GM04503 (cell line): Measurements from ENCODE around the gene AQP3.
"Not testable (repeated sequence)": the region's sequence is repeated elsewhere in the genome, so short reads cannot be mapped to it uniquely, and the experiment has no call there.

Experiments used
- DNase-seq: peaks from one replicate; pipeline ENCODE4 v3.0.0-alpha.2; 2012; ENCODE audit warnings: low read depth

AQP3 gene

DNA sequence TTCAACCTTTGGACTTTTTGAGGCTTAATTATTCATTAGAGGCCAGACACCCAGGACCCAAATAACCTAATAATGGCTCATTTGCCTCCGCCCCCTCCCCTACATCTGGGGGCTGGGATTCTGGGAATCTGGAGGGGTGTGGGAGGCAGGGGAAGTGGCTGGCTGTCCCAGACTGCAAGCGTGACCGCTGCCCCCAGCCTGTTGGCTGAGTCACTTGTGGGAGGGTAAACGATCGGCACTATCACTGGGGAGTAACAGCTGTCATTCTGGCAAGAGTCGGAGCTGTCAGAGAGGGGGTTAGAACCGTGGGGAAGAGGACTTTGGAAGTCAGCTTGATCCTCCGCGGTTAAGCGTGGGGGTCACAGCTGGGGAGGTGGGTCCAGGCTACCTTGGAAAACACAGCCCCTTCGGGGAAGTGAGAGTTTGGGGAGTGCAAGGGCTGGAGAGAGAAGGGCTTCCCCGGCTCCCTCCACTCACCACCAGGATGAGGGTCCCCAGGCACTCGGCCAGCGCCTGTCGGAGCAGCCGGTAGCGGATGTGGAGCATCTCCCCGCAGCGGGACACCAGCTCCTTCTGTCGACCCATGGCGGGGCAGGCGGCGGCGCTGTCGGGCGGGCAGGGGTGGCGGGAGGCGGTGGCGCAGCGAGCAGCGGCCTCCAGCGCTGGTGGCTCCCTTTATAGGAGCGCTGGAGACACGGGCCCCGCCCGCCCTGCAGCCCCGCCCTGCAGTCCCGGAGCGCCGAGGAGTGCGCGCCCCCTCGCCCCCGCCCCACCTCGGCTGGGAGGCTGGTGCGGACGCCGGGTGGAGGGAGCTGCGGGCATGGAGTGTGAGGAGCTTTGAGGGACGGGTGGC is at the start of gene AQP3:
TSS of gene AQP3 (minus strand) at position 648 of the 853 bp plus-strand sequence. CDS start at position 585, 63 bp downstream.
- no peak for DNase-seq

DNA sequence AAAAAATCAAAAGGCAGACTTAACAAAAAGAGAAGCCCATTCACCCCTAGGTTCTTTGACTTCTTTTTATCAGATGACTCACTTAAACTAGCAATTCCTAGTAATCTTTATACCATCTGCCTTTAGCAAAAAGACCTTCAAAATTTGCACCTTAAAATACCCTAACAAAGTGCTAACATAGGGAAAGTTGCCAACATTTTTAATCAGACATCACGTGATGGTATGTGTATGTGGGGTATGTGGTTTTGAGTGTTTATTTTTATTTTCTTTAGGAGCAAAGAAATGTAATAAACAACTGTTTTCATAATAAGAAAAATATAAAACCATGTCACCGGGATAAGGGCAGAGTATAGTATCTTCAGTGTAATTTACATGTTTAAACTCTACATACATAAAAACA is 46.4 kb upstream of the AQP3 start:
- DNase-seq, result not testable (repeated sequence)

DNA sequence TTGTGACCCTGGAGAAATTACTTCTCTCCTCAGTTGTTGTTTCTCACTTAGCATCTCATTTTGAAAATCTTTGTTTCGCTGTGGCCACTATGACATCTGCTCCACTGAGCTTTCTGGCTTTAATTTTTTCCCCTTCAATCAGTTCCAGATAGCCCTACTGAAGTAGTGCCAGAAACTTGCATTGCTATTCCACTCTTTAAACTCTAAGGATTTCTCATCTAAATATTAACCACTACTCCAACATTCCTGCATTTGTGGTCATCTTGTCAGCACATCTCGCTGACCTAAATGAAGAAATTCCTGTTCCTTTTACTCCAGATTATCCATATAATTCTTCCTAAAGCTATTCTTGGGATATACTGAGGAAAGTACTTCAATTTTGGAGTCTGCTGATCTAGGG is 41.7 kb upstream of the AQP3 start:
- peak; percentile 42 for DNase-seq

DNA sequence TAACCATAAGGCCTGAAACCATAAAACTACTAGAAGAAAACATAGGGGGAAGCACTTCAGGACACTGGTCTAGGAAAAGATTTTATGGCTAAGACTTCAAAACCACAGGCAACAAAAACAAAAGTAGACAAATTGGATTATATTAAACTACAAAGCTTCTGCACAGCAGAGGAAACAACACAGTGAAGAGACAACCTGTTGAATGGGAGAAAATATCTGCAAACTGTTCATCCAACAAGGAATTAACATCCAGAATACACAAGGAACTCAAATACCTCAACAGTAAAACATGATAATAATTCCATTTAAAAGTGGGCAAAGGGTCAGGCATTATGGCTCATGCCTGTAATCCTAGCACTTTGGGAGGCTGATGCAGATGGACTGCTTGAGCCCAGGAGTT is 37.9 kb upstream of the AQP3 start:
- DNase-seq, result not testable (repeated sequence)

DNA sequence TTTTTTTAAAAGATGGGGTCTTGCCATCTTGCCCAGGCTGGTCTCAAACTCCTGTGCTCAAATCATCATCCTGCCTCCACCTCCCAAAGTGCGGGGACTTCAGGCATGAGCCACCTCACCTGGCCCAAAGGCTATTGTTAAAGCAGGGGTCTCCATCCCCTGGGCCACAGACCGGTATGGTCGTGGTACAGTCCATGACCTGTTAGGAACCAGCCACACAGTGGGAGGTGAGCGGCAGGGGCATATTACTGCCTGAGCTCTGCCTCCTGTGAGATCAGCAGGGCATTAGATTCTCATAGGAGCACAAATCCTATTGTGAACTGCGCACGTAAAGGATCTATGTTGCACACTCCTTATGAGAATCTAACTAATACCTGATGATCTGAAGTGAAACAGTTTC is 33.6 kb upstream of the AQP3 start:
- DNase-seq, result no peak

DNA sequence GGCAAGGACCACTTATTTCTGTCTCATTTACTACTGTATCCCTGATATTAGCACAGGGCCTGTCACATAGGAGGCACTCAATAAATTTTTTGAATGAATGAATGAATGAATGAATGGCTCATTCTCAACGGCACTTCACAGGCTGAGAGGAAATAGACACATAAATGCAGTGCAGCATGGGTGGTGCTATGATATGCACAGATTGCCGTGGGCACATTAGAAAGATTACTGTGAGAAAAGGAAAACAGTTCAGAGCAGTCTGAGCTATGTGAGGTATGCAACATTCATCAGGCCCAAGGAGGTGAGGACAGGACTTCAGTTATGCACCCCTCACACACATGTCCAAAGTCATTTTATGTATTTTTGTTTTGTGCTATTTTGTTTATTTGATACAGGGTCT is 32.7 kb upstream of the AQP3 start:
- DNase-seq, result no peak

DNA sequence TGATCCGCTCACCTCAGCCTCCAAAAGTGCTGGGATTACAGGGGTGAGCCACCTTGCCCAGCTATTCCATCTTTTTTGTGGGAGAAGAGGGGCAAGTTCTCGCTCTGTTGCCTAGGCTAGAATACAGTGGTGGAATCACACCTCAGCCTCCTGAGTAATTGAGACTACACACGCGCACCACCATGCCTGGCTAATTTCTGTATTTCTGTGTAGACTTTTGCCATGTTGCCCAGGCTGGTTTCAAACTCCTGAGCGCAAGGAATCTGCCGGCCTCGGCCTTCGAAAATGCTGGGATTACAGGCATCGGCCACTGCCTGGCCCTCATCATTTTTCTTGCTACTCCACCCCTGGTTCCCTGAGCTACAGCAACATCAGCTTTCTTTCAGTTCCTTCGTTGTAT is 29.1 kb upstream of the AQP3 start:
- no peak for DNase-seq

DNA sequence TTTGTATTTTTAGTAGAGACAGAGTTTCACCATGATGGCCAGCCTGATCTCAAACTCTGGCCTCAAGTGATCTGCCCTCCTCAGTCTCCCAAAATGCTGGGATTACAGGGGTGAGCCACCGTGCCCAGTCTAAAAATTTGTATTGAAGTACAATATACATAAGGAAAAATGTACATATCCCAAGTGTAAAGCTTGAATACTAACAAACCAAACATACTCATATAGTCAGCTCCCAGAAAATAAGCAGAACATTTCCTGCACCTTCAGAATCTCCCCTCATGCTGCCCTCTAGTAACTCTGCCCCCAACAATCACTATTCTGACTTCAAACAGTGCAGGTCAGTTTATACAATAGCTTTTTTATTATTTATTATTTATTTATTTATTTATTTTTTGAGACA is 28.0 kb upstream of the AQP3 start:
- no peak for DNase-seq

DNA sequence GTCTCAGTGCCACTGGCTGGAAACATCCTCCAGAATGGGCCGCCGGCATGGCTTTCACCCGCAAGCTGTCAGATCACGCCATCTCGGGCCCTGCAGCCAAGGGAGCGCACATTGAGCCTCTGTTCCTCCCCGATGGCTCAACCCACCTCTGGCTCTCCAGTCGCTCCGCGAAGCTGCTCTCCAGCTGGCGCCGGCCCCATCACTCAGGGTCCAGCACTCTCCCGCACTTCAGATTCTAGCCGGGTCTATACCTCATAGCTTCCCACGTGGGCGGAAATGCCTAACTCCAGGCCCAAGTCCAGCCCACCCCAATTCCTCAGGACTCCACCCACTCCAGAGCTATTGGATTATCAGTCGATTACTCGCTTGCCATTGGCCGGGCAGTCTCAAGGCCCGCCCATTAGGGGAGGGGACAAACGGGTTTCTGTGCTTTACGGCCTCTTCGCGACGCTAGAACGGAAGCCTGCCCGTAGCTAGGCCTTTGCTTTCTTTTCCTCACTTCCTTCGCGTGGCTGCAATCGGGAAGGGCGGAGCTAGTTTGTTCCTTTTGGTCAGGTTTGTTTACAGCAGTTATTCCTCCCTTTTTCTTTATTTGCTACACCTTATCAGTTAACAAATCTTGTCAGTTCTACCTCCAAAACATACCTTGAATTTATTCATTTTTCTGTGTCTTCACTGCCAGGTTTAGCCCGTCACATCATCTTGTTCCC is 26.4 kb upstream of the AQP3 start, which contains the start of gene NOL6:
TSS of gene NOL6 (minus strand) at position 282 of the 710 bp plus-strand sequence. CDS start at position 200, 82 bp downstream.
- DNase-seq, result peak; percentile 96

DNA sequence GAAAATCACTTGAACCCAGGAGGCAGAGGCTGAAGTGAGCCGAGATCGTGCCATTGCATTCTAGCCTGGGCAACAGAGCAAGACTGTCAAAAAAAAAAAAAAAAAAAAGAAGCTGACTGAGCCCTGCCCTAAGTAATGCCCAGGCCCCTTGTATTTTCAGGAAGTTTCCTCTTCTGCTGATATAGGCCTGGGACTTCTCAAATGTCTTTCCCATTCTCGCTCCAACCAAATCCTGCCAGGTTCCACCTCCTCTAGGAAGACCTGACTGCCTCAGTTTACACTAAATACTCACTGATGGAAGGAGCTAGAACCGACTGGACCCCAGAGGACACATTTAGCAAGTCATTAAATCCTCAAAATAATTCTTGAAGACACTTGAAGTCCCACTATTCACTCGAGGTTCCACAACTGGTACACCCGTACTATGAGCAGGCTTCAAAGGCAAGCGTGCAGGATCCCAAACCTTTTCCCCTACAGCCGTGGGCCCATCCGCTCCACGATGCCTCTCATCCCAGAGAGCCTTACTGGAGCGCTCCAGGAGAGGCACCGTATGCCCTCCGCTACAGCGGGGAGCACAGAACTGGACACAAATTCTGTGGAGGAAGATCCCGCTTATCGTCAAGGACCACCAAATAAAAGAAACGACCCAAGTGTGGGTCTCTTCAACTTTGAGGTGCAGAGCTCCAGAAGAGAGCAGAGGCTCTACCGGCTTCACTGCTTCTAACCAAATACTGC is 25.7 kb upstream of the AQP3 start:
- DNase-seq, result no peak

DNA sequence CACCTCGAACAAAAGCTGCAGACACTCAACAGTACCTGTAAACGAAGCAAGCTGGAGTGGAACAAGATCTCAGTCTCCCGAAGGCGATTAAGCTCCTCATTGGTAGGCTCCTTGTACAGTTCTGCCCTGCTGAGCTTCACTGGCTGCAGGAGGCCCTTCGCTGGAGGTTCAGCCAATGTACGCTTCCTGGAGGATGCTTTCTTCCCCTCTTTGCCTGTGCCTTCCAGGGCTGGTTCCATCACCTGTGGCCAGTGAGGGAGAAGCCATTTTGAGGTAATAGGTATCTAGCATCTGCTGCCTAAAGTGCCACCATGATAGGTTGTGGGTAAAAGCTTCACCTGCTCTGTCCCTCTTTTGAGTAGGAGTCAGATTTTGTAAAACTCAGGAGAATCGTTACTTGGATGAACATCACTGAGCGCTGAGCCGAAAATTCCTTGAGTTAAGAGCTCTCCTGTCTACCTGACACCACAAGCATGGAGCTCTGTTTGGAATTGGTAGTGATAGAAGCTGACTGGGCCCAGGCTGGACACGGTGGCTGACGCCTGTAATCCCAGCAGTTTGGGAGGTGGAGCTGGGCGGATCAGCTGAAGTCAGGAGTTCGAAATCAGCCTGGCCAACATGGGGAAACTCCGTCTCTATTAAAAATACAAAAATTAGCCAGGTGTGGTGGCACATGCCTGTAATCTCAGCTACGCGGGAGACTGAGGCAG is 24.9 kb upstream of the AQP3 start:
- no peak for DNase-seq

DNA sequence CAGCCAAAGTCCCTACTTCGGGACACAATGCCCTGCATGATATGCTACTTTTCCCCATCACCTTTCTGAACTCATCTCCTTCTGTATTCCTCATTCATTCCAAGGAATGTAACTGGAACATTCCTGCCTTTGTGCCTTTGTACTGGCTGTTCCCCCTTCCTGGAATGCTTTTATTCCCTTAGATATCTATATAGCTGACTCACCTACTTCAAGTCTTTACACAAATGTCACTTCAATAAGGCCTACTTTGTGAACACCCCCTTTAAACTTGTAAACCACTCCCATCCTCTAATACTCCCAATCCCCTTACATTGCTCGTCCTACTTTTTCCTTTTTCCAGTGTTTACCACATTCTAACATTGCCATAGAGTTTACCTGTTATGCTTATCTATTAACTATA is 24.0 kb upstream of the AQP3 start:
- no peak for DNase-seq

DNA sequence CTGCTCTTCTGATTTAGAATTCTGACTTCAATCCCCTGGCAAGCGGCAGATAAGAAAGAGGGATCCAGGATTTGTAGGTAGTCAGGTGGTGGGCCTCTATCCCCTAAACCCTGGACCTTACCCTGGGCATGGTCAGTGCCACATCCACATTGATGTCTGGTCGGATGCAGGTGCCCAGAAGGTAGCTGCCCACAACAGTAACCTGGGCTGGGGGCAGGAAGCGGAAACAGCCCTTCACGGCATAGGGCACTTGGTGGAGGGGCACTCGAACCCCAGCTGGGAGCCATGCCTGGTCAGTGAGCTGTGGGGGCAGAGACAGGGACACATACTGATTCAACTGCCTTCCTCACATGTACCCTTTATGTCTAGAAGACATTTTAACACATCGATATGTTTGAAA is 22.5 kb upstream of the AQP3 start:
- no peak for DNase-seq

DNA sequence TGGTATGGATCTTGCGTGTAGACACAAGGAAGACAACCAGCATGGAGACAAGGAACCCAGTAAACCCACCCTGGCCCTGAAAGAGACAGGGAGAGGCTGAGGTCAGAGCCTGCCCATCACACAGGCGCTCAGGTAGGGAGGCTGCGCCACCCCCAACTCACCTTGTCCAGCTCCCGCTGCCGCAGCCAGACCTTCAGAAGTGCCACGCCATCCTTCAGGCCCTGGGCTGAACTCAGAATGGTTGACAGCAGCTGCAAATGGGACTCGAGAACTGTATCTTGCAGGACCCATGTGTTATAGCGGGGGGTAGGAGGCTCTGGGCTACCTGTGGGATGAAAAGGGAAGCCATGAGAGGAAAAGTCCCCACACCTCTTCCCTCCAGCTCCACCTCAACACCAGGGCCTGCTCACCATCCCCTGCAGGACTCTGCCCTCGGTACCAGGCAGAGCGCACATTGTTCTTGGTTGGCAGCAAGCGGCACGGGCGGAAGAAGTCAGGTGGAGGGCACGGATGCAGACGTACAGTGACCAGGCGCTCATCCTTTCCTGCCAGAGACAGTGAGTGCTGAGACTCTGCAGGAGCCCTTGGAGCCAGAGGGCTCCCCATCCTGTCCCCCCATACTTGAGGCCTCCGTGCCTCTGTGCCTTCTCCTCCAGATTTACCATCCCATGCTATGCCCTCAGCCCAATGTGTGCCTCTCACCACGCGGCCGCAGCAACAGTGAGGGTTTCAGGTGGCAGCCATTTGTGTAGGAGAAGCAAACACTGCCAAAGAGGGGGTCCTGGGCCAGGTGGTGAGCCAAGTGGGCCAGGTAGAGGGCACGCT is 21.6 kb upstream of the AQP3 start:
- no peak for DNase-seq

DNA sequence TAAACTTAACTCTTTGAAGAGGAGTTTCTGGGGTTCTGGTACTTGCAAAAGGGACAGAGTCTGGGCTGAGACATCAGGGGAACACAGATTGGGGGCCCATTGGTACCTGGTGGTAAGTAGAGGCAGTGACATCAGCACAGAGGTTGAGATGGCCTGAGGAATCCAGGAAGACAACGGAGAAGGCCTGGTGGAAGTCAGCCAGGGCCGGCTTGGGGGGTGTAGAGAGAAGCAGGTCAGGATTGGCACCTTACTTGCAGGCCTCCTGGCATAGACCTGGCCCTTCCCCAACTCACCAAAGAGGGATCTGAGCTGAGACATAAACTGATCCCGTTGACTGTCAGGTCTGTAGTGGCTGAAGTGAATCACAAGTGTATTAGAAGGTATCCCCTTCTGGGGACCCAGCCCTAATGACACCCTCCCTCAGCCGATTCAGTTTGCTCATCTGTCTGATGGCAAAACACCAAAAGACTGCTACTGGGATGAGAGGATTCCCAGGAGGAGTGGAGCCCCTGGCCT is 20.9 kb upstream of the AQP3 start:
- DNase-seq, result no peak

DNA sequence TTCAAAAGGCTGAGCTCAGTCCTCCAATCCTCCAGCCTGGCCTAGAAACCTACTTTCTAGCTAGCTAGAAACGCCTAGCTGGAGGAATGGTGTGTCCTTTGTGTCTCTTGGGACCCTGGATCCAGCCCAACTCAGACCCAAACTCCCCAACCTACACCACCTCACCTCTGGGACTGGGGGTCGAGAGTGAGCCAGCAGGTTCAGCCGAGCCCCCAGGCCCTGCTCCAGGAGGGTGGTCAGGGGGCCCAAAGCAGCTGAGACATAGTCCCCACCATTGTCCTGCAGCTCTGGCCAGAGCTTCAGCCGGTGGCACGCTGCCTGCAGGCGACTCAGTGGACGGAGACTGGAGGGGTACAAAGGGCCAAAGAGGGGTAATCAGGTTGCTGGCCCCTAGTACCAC is 20.1 kb upstream of the AQP3 start:
- DNase-seq, result no peak

DNA sequence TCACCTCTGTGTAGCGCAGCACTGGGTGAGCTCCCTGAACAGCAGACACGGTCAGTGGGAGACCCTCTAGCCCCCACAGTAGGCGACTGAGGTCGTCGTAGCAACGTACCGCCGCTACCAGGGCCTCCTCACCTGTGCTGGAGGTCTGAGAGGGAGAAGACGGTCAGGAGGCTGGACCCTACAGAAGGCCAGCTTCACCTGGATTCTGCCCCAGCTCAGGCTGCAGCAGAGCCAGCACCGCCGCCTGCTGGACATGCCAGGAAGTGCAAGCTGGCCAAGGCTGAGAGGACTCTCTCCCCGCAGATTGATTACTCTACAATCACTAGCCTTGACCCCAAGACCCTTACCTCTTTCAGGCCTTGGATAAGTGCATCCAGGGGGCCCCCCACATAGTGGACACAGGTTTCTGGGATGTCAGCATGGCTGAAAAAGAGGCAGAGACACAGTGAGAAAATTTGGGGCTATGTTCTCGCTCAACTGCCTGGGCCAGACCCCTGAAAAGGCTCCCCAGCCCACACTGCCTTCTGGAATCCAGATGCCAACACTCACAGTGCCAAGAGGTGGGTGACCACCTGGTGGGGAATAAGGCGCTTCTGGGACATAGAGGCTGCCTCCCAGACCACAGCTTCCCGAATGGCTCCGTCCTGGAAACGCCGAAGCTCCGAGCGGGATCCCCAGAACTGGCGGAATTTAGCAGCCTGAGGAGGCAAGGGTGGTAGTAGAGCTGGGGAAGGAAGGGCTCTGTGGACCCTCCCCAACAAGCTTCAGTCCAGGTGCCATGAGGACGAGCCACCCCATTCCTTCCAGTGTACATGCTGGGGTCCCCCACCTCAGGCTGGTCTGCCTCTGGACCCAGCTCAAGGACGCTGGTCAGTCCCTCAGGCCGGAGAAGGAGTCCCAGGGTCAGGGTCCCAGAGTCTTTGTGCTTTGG is 19.4 kb upstream of the AQP3 start:
- no peak for DNase-seq

DNA sequence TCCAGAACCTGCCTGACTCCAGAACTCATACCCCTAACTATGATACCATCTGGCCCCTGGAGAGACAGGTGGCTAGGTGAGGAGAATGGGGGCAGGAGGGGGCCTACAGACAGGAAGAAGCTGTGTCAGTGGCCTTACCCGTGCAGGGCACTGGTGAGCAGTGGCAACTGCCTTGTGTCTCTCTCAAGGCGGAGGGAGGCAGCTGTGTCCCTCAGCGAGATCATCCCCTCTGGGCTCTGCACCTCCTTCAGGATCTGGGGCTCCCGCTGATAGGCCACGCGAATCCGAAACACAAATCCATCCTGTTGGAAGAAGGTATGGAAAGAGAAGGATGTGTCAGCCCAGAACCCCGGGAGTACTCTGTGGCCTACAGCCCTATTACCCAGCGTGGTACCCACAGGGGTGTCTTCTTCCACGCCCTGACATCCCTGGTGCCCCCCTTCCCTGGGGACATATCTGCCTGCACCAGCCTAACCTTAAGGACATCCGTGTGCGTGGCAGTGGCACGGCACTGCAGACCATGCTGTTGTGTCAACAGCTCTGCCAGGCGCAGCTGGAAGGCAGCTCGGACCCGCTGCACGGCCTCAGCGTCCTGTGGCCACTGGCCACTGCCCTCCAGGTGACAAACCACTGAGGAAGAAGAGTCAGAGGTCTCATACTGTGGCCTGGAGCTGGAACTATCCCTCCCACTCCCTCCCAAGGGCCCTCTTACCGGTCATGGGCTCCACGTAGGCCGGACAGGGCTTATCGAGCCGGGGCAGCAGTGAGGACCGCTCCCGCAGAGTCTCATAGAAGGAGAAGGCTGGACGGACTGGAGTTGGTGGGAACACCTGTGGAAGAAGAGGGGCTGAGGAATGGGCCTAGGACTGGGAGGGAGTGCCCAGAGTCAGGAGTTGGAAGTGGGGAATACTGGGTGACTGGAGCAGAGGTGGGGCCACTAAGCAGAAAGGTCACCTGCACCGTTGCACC is 18.5 kb upstream of the AQP3 start:
- no peak for DNase-seq

DNA sequence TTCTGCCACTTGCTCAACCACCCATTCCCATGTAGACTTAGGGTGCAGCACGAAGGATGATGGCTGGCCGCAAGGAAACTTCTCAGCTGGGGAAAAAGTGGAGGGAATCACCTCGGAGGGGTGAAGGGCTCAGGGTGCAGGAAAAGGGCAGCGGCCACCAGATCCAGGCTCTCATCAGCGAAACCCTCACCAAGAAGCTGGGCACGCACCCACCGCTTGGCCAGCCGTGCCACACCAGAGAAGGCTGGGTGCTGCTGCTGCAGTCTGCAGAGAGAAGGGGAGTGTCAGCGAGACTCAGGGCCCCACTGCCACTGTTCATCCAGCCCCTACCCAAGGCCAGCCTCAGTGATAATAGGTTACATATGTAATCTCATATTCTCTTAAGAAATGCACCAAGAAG is 17.7 kb upstream of the AQP3 start:
- no peak for DNase-seq
